Non-pigmented ciliary epithelial cell (primary cell): ENCODE results near the gene FGGY.
A peak's percentile ranks its signal among the peaks of the same experiment; 100 is the strongest.

Source experiments
- DNase-seq: peaks from one replicate; pipeline ENCODE4 v3.0.0-alpha.2; 2010; ENCODE audit warnings: low read depth

The FGGY gene

GRCh38 chr1:59414406-59415133, 117.7 kb downstream of the FGGY start:
- peak; percentile 32 for DNase-seq

- DNase-seq: no peak
These were observed 118.5 kb downstream of the FGGY start for GRCh38 chr1:59415286-59415850.

GRCh38 chr1:59415881-59416280, 119.0 kb downstream of the FGGY start:
- DNase-seq: no peak

GRCh38 chr1:59417406-59417805, 120.5 kb downstream of the FGGY start:
- no peak for DNase-seq

GRCh38 chr1:59418363-59419144, 121.7 kb downstream of the FGGY start:
- DNase-seq: no peak

- DNase-seq: no peak
These were observed 122.7 kb downstream of the FGGY start for GRCh38 chr1:59419361-59420140.

GRCh38 chr1:59421232-59421920, 124.5 kb downstream of the FGGY start:
- no peak for DNase-seq

GRCh38 chr1:59422921-59423575, 126.2 kb downstream of the FGGY start:
- no peak for DNase-seq

- no peak for DNase-seq
These were observed 130.3 kb downstream of the FGGY start for GRCh38 chr1:59427155-59427554.

- no peak for DNase-seq
These were observed 130.9 kb downstream of the FGGY start for GRCh38 chr1:59427784-59428183.

GRCh38 chr1:59428828-59429227, 131.9 kb downstream of the FGGY start:
- no peak for DNase-seq

GRCh38 chr1:59429656-59430055, 132.8 kb downstream of the FGGY start:
- DNase-seq: no peak

- DNase-seq: no peak
These were observed 134.8 kb downstream of the FGGY start for GRCh38 chr1:59431566-59432294.

- no peak for DNase-seq
These were observed 135.9 kb downstream of the FGGY start for GRCh38 chr1:59432531-59433439.

- DNase-seq: no peak
These were observed 136.5 kb downstream of the FGGY start for GRCh38 chr1:59433440-59433813.

GRCh38 chr1:59434336-59434735, 137.4 kb downstream of the FGGY start:
- DNase-seq: no peak

GRCh38 chr1:59436637-59437036, 139.7 kb downstream of the FGGY start:
- DNase-seq: no peak

- DNase-seq: no peak
These were observed 141.2 kb downstream of the FGGY start for GRCh38 chr1:59438058-59438560.

GRCh38 chr1:59442492-59442891, 145.6 kb downstream of the FGGY start:
- no peak for DNase-seq
